ENCODE measurements around the gene P2RY2. TPM values are rescaled to one million over a fixed set of nuclear protein-coding genes. Genes with fewer than 3 reads are reported as not detected.

The P2RY2 gene
- total RNA-seq, 1 donor = 0.36 TPM

DNA sequence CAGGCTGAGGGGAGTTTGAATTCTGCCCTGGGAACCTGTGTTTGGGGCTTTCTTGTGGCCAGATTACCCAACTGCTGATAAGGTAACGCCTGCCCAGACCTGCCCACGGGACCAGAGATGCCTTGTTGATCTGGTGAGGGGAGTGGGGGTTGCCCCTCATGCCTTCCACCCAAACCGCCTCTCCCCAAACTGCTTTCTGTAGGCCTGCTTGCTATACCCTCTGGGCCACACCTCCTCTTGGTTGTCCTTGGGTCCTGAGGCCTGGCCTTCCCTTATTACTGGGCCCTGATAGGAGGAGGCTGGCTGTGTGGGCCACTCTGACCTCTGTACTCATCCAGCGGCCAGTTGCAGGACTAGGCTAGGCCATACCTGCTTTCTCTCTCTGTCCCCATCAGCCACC, 3.4 kb downstream of the P2RY2 start:
- Histone ChIP-seq H3K79me2 (ENCODE audit: insufficient read depth, low read length) (no peaks in the 10 kb centered on the region), H4K20me1 (ENCODE audit: insufficient read depth, low read length) (no peaks in the 10 kb centered on the region), H2AFZ (ENCODE audit: low read length) (no peak overlapping the region), H3K36me3 (ENCODE audit: insufficient read depth, low read length) (no peaks in the 10 kb centered on the region), H3K27me3 (ENCODE audit: insufficient read depth, low read length) (no peaks in the 10 kb centered on the region), H3K27ac (ENCODE audit: low read depth, low read length) (no peak overlapping the region), H3K4me1 (ENCODE audit: insufficient read depth, low read length) (no peaks in the 10 kb centered on the region), H3K9me3 (ENCODE audit: low read depth, low read length) (no peaks in the 10 kb centered on the region), H3K4me3 (ENCODE audit: insufficient read depth, low read length) (no peak overlapping the region), H3K4me2 (ENCODE audit: insufficient read depth, low read length) (no peak overlapping the region)
- DNase-seq (ENCODE audit: insufficient read length, low spot score, missing footprints) = no peak
- TF ChIP-seq, protein P1, sequence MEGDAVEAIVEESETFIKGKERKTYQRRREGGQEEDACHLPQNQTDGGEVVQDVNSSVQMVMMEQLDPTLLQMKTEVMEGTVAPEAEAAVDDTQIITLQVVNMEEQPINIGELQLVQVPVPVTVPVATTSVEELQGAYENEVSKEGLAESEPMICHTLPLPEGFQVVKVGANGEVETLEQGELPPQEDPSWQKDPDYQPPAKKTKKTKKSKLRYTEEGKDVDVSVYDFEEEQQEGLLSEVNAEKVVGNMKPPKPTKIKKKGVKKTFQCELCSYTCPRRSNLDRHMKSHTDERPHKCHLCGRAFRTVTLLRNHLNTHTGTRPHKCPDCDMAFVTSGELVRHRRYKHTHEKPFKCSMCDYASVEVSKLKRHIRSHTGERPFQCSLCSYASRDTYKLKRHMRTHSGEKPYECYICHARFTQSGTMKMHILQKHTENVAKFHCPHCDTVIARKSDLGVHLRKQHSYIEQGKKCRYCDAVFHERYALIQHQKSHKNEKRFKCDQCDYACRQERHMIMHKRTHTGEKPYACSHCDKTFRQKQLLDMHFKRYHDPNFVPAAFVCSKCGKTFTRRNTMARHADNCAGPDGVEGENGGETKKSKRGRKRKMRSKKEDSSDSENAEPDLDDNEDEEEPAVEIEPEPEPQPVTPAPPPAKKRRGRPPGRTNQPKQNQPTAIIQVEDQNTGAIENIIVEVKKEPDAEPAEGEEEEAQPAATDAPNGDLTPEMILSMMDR (IDR thresholded peaks at IDR 0.05; ENCODE audit: extremely low read depth, low read depth, low read length) = no peak

DNA sequence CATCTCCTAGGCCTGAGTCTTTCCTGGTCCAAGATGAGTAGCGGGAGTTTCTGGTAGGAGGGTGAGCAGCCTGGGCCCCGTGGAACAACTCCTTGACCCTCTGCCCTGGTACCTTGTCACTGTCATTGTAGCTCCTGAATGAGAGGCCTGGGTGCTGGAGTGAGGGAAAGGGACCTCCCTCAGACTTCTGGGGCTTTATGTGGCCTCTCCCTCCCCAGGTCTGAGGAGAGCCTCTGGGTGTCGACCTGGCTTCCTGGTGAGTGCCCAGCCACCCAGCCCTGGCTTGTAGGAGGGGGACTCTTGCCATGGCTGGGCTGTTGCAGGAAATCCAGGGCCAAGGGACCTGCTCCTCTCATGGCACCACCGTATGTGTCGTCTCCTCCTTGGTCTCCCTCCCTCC, 3.9 kb downstream of the P2RY2 start:
- Histone ChIP-seq H3K4me2 (ENCODE audit: insufficient read depth, low read length) (no peak overlapping the region), H3K27ac (ENCODE audit: low read depth, low read length) (no peak overlapping the region), H3K9me3 (ENCODE audit: low read depth, low read length) (no peaks in the 10 kb centered on the region), H3K4me1 (ENCODE audit: insufficient read depth, low read length) (no peaks in the 10 kb centered on the region), H3K36me3 (ENCODE audit: insufficient read depth, low read length) (no peaks in the 10 kb centered on the region), H2AFZ (ENCODE audit: low read length) (no peak overlapping the region), H3K79me2 (ENCODE audit: insufficient read depth, low read length) (no peaks in the 10 kb centered on the region), H3K27me3 (ENCODE audit: insufficient read depth, low read length) (no peaks in the 10 kb centered on the region), H3K4me3 (ENCODE audit: insufficient read depth, low read length) (no peak overlapping the region), H4K20me1 (ENCODE audit: insufficient read depth, low read length) (no peaks in the 10 kb centered on the region)
- TF ChIP-seq, protein P1 (IDR thresholded peaks at IDR 0.05; ENCODE audit: extremely low read depth, low read depth, low read length) = no peak
- no peak for DNase-seq (ENCODE audit: insufficient read length, low spot score, missing footprints)

DNA sequence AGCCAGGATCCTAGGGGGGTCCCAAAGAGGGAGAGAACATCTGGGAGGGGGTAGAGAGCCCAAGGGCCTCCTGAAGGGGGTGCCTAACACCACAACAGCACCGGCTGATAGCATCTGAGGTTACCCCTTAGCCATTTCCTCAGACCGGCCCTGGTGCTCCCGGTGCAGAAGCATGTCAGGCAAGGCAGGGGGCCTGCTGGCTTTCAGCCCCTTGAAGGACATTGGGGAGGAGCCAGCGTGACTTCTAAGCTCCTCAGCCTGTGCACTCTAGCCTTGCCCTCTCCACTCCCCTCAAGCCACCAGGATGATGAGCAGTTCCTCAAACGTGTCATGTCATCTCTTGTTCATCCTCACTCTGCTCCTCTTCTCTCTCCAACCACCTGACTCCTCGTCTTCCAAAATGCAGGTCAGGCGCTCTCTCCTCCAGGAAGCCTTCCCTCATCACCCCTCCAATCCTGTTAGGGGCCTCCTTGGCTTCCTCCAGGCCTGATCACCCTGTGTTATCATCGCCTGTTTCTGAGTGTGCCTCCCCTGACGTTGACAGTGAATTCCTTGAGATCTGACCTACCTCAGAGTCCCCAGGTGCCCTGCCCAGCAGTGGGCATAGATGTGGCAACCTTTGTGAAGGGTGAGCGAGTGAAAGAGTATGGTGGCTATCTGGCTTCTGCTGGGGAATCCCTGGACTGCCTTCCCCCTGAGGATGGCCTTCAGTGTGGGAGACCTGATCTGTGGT, 6.1 kb downstream of the P2RY2 start:
- no peak overlapping the region for H3K27ac ChIP-seq (ENCODE audit: low read depth, low read length)
- H3K9me3 ChIP-seq (ENCODE audit: low read depth, low read length) = no peaks in the 10 kb centered on the region
- no peak overlapping the region for H2AFZ ChIP-seq (ENCODE audit: low read length)
- no peaks in the 10 kb centered on the region for H4K20me1 ChIP-seq (ENCODE audit: insufficient read depth, low read length)
- no peaks in the 10 kb centered on the region for H3K36me3 ChIP-seq (ENCODE audit: insufficient read depth, low read length)
- H3K4me1 ChIP-seq (ENCODE audit: insufficient read depth, low read length) = no peaks in the 10 kb centered on the region
- no peak overlapping the region for H3K4me2 ChIP-seq (ENCODE audit: insufficient read depth, low read length)
- H3K4me3 ChIP-seq (ENCODE audit: insufficient read depth, low read length) = no peak overlapping the region
- TF ChIP-seq, protein P1 (IDR thresholded peaks at IDR 0.05; ENCODE audit: extremely low read depth, low read depth, low read length) = no peak
- no peak for DNase-seq (ENCODE audit: insufficient read length, low spot score, missing footprints)
- no peaks in the 10 kb centered on the region for H3K27me3 ChIP-seq (ENCODE audit: insufficient read depth, low read length)
- no peaks in the 10 kb centered on the region for H3K79me2 ChIP-seq (ENCODE audit: insufficient read depth, low read length)

DNA sequence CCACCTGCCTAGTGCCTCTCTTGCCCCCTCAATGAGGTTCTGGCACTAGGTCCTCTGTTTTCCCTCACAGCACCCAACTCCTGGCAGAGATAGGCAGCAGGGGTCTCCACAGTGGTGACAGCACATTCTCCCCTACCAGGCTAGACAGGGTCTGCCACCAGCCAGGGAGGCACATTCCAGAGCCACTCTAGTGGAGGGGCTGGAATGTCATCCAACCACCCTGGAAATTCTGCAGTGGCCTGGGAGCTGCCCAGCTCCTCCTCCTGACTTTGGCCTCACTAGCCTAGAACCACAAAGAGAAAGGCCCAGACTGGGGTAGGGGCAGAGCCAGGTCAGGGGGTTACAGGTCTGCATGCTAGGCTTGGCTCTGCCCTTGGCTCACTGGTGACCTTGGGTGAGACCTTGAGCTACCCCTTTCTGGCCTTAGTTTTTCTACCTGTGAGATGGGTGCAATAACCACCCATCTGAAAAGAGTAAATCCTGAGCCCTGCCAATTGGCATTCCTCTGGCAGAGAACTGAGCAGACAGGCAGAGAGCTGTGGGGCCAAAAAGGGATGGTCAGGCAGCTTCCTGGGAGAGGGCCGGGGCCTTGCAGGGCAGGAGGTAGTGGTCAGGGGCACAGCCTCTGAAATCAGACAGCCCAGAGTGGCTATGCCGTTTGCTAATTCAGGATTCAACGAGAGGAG, 7.1 kb downstream of the P2RY2 start:
- no peaks in the 10 kb centered on the region for H3K79me2 ChIP-seq (ENCODE audit: insufficient read depth, low read length)
- H3K36me3 ChIP-seq (ENCODE audit: insufficient read depth, low read length) = no peaks in the 10 kb centered on the region
- H3K4me3 ChIP-seq (ENCODE audit: insufficient read depth, low read length) = no peak overlapping the region
- H3K27me3 ChIP-seq (ENCODE audit: insufficient read depth, low read length) = no peaks in the 10 kb centered on the region
- no peak overlapping the region for H2AFZ ChIP-seq (ENCODE audit: low read length)
- H3K9me3 ChIP-seq (ENCODE audit: low read depth, low read length) = no peaks in the 10 kb centered on the region
- H4K20me1 ChIP-seq (ENCODE audit: insufficient read depth, low read length) = no peaks in the 10 kb centered on the region
- H3K27ac ChIP-seq (ENCODE audit: low read depth, low read length) = no peak overlapping the region
- H3K4me1 ChIP-seq (ENCODE audit: insufficient read depth, low read length) = no peaks in the 10 kb centered on the region
- TF ChIP-seq, protein P1 (IDR thresholded peaks at IDR 0.05; ENCODE audit: extremely low read depth, low read depth, low read length) = no peak
- H3K4me2 ChIP-seq (ENCODE audit: insufficient read depth, low read length) = no peak overlapping the region
- no peak for DNase-seq (ENCODE audit: insufficient read length, low spot score, missing footprints)
